Mammary microvascular endothelial cell (primary cell): Measurements from ENCODE around the gene COMTD1. TPM values are rescaled to one million over a fixed set of nuclear protein-coding genes. Genes with fewer than 3 reads are reported as not detected.

Experiments
- total RNA-seq: library from RNA; depleted of rRNA; stranded (reverse); fragments of >200 nt; gene quantifications from 2 replicates; pipeline ENCODE4 v1.2.3, GENCODE V29; 2015

COMTD1 gene
- 18.9 and 22.1 TPM in 2 replicates for total RNA-seq

DNA sequence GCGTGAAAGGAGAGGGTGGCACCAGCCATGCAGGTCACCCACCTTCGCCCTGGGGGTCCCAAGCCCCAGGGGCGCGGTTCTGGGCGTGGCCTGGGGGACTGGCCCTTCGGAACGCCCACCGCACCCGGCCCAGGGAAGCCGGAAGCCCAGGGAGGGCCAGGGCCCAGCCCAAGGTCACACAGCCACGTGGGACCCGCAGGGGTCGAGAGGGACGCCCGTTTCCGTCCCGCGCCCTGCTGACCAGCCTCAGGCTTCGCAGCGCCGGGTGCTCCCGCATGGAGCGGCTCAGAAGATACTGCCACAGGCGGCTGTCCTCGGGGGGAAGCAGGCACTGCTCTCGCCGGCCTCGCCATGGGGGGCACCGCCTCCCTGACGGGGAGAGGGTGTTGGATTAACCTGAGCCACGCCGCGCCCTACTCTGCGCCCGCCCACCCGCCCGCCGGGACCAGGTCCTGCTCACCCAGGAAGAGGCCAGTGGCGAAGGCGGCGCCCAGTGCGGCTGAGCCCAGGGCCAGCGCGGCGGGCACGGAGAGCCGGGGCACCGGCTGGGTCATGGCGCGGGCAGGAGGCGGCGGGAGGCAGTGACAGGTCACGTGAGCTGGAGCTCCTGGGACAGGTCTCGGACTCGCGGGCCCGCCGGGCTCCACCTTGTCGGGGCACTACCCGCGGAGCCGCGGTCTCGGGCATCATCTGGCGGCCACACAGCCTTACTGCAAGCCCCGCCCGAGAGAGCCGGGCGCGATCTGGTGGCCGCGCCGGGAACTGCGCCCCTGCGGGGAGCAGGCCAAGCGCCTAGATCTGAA, at the start of gene COMTD1:
Gene COMTD1, minus strand, starts transcription at position 583 of the 803 bp plus-strand sequence. Its CDS starts 29 bp downstream, at position 554.

DNA sequence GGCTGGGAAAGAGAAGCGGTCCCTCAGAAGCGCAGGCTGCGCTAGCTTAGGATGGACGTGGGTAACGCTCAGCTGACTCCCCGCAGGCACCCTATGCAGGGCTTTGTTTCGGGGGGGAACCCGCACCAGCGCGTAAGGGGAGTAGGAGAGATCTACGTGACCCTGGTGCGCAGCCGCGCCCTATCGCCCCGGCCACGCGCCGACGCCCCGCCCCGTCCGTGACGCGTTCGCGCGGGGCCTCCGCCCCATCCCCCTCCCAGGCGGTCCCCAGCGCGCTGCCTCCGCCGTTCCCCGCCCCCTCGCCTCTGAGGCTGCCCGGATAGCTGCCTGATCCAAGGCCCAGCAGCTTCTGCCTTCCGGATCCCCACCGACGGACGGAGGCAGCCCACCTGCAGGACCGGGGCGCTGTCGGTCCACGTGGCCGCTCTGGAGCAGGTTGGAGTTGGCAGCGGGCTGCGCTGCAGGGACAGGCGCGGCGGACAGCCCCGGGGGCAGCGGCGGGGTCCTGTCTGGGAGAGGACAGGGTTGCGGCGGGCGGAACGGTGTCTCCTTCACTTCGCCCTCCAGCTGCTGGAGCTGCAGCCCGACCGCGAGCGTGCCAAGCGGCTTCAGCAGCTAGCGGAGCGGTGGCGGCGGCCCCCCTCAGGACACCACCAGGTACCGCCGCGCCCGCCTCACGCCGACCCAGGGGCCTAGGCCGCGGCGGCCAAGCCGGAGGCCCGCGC, 25.3 kb downstream of the COMTD1 start, which contains the start of gene VDAC2:
Gene VDAC2, plus strand, starts transcription at position 515 of the 725 bp plus-strand sequence. CDS start 363 bp downstream, outside the sequence.

Other genes starting within 250 kb of the COMTD1 start
- gene SAMD8, start 124.3 kb downstream of the COMTD1 start, total RNA-seq = 16.1 and 17.5 TPM in 2 replicates
- 164 and 175 TPM in 2 replicates for gene VDAC2, start 25.2 kb downstream of the COMTD1 start, total RNA-seq
- gene ZNF503, start 165.8 kb upstream of the COMTD1 start, total RNA-seq = 2.1 and 3.9 TPM in 2 replicates
- 8.8 and 13.7 TPM in 2 replicates for gene LRMDA, start 195.7 kb upstream of the COMTD1 start, total RNA-seq